Activated CD8-positive, alpha-beta memory T cell treated with anti-CD3 and anti-CD28 coated beads, Interleukin-2, amount 10 ng/mL, durations not matched to agents 7 days and 5 days (primary cell): ENCODE data around the gene L2HGDH. TPM values are rescaled to one million over a fixed set of nuclear protein-coding genes. Genes with fewer than 3 reads are reported as not detected.

Experiments used
- ATAC-seq: fragments of 150-1000 bp; cut with Tn5 transposase; one replicate; pipeline ENCODE4 v1.10.0; 2021; ENCODE audit warnings: moderate library complexity
- CTCF ChIA-PET: fragments of 350-600 bp; sonication (Branson Sonifier 250); formaldehyde crosslinking; loops from one replicate; lab custom pipeline; 2021; ENCODE audit warnings: antibody characterized with exemption; lab: Charles Lee
- DNase-seq: peaks from one replicate; pipeline ENCODE4 v3.0.0-alpha.2; 2020
- H3K27ac Mint-ChIP-seq: one replicate; pipeline ENCODE4 v1.8.0; 2021; ENCODE audit warnings: mild to moderate bottlenecking, mixed read lengths
- H3K27me3 Mint-ChIP-seq: one replicate; pipeline ENCODE4 v1.8.0; 2021; ENCODE audit warnings: mixed read lengths
- H3K36me3 Mint-ChIP-seq: one replicate; pipeline ENCODE4 v1.8.0; 2021; ENCODE audit warnings: mild to moderate bottlenecking, mixed read lengths
- H3K4me1 Mint-ChIP-seq: one replicate; pipeline ENCODE4 v1.8.0; 2021; ENCODE audit warnings: mixed read lengths
- H3K4me3 Mint-ChIP-seq: one replicate; pipeline ENCODE4 v1.8.0; 2021; ENCODE audit warnings: mild to moderate bottlenecking, moderate library complexity, mixed read lengths
- H3K9me3 Mint-ChIP-seq: one replicate; pipeline ENCODE4 v1.8.0; 2022; ENCODE audit warnings: low read depth, mixed read lengths
- total RNA-seq, 2 experiments: library from RNA; stranded (reverse); gene quantifications; one replicate each; pipeline ENCODE4 v1.2.3, GENCODE V29; 2021

Gene L2HGDH
- total RNA-seq, 2 experiments from 2014 or later, result 13.5 to 15.0 TPM

GRCh38 chr14:50230401-50230700, 81.7 kb downstream of the L2HGDH start:
- H3K27me3 Mint-ChIP-seq, result peaks cover 16% of the 10 kb centered on the region
- peaks cover 4% of the 10 kb centered on the region for H3K9me3 Mint-ChIP-seq
- ATAC-seq (no peak), DNase-seq (peak; percentile 44)
- peak overlapping the region; percentile 87 for H3K27ac Mint-ChIP-seq
- peak overlapping the region; percentile 80 for H3K4me3 Mint-ChIP-seq
- peaks cover 19% of the 10 kb centered on the region for H3K36me3 Mint-ChIP-seq
- H3K4me1 Mint-ChIP-seq, result peaks cover 47% of the 10 kb centered on the region
- CTCF ChIA-PET, result interaction anchor here (1.3 kb wide), 1 partner anchor 31 kb away, joined by 5 read pairs; no protein-coding TSS in a partner anchor

GRCh38 chr14:50229681-50230080, 82.3 kb downstream of the L2HGDH start:
- CTCF ChIA-PET, result interaction anchor here (1.3 kb wide), 1 partner anchor 31 kb away, joined by 5 read pairs; no protein-coding TSS in a partner anchor
- ATAC-seq (no peak), DNase-seq (no peak)
- peak overlapping the region; percentile 18 for H3K4me3 Mint-ChIP-seq
- H3K36me3 Mint-ChIP-seq, result peaks cover 14% of the 10 kb centered on the region
- H3K4me1 Mint-ChIP-seq, result peaks cover 45% of the 10 kb centered on the region
- H3K9me3 Mint-ChIP-seq, result peaks cover 4% of the 10 kb centered on the region
- no peak overlapping the region for H3K27ac Mint-ChIP-seq
- H3K27me3 Mint-ChIP-seq, result peaks cover 16% of the 10 kb centered on the region

- Mint-ChIP-seq H3K4me3 (no peak overlapping the region), H3K4me1 (peaks cover 37% of the 10 kb centered on the region), H3K36me3 (peaks cover 13% of the 10 kb centered on the region), H3K9me3 (peaks cover 2% of the 10 kb centered on the region), H3K27ac (no peak overlapping the region), H3K27me3 (peaks cover 10% of the 10 kb centered on the region)
- ATAC-seq (no peak), DNase-seq (no peak)
- CTCF ChIA-PET, result interaction anchor here (0.5 kb wide), 1 partner anchor 116 kb away, joined by 3 read pairs; no protein-coding TSS in a partner anchor
These were observed 83.7 kb downstream of the L2HGDH start for GRCh38 chr14:50228313-50228712.

DNA sequence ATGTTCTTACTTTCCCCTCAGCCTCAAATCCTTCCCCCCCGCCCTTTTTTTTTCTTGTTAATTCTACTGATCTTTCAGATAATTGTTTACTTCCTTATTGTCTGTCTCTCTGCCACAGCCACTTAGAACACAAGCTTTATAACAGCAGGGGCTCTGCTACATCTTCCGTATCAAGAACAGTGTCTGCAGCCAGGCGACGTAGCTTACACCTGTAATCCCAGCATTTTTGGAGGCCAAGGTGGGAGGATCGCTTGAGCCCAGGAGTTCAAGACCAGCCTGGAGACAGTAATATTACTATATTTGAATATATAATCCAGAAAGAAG, 86.1 kb downstream of the L2HGDH start:
- DNase-seq, result no peak
- ATAC-seq, result no peak
- H3K9me3 Mint-ChIP-seq, result peaks cover 2% of the 10 kb centered on the region
- CTCF ChIA-PET, result no interaction called here
- no peaks in the 10 kb centered on the region for H3K27me3 Mint-ChIP-seq
- H3K36me3 Mint-ChIP-seq, result peaks cover 23% of the 10 kb centered on the region
- H3K4me1 Mint-ChIP-seq, result peaks cover 36% of the 10 kb centered on the region
- H3K27ac Mint-ChIP-seq, result no peak overlapping the region
- no peak overlapping the region for H3K4me3 Mint-ChIP-seq

DNA sequence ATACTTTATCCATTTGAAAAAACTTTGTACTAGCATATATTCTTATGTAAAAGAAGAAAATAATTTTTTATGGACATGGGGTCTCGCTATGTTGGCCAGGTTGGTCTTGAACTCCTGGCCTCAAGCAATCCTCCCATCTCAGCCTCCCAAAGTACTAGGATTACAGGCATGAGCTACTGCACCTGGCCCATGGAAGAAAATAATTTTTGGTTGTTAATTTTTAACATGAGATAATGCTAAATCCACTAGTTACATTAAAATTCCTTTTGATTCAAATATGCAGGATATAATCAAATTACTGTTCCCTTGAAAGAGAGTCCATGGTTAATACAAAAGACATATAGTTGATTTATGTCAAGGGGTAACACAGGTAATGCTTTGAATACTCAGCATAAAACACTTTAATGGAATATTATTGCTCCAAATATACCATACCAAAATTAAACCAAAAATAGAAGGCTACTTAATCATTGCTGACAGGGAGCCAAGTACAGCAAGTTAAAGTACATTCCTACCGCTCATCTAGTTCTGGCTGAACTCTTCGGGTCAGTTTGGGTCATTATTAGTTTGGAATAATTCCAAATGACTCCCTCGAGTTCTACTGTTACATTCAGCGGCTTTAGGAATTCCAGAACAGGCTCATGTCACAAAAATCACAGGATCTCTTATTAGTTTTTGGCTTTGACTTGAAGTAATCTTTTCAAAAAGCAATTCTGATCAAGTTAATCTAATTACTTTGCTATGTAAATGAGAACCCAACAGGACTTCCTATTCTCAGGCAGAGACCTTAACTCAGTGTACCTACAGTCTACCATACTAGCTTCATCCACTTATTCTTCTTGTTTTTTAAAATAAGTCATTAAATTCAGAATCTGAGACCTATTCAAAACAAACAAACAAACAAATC, 86.7 kb downstream of the L2HGDH start:
- ATAC-seq (no peak), DNase-seq (no peak)
- H3K4me1 Mint-ChIP-seq, result peaks cover 32% of the 10 kb centered on the region
- no peaks in the 10 kb centered on the region for H3K27me3 Mint-ChIP-seq
- H3K4me3 Mint-ChIP-seq, result no peak overlapping the region
- CTCF ChIA-PET, result interaction anchor here (0.8 kb wide), 1 partner anchor 24 kb away, joined by 3 read pairs; no protein-coding TSS in a partner anchor
- peaks cover 2% of the 10 kb centered on the region for H3K9me3 Mint-ChIP-seq
- peaks cover 22% of the 10 kb centered on the region for H3K36me3 Mint-ChIP-seq
- no peak overlapping the region for H3K27ac Mint-ChIP-seq

DNA sequence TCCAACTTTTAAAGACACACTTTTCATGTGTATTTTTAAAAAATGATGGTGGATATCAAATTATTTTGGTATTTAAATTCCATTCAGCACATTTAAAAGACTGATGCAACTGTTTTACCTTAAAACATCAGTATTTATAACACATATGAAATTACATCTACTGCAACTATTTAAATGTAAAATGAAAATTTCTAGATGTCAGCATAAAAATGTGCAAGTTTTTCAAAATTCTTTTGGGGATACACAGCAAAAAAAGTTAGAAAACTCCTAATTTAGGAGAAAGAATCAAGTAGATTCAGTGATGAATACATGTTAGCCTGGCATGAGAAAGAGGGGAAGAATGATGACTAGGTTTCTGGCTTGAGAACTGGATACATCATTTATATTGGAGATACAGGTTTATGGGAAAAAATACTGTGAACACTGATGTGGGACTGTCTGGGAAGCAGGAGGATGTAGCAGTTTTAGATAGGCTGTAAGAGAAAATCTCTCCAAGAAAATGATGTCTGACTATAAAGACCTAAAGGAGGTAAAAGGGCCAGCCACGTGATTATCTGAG, 89.9 kb downstream of the L2HGDH start:
- CTCF ChIA-PET, result interaction anchor here (0.6 to 1.5 kb wide), 2 partner anchors 11 to 62 kb away, joined by 3 read pairs; no protein-coding TSS in a partner anchor
- H3K9me3 Mint-ChIP-seq, result no peaks in the 10 kb centered on the region
- H3K4me1 Mint-ChIP-seq, result peaks cover 20% of the 10 kb centered on the region
- H3K4me3 Mint-ChIP-seq, result no peak overlapping the region
- H3K27ac Mint-ChIP-seq, result no peak overlapping the region
- no peaks in the 10 kb centered on the region for H3K27me3 Mint-ChIP-seq
- H3K36me3 Mint-ChIP-seq, result peaks cover 12% of the 10 kb centered on the region
- ATAC-seq (no peak), DNase-seq (no peak)

DNA sequence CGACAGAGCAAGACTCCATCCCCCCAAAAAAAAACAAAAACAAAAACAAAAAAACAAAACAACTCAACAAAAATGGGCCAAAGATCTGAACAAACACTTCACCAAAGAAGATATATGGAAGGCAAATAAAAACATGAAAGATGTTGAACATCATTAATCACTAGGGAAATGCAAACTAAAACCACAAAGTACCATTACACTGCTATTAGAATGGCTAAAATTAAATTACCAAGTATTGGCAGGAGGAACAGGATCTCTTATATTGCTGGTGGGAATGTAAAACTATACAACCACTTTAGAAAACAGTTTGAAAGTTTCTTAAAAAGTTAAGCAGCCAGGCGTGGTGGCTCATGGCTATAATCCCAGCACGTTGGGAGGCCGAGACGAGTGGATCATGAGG, 93.5 kb downstream of the L2HGDH start:
- CTCF ChIA-PET, result no interaction called here
- Mint-ChIP-seq H3K9me3 (no peaks in the 10 kb centered on the region), H3K4me1 (peaks cover 11% of the 10 kb centered on the region), H3K27me3 (no peaks in the 10 kb centered on the region), H3K27ac (no peak overlapping the region), H3K36me3 (peaks cover 11% of the 10 kb centered on the region), H3K4me3 (no peak overlapping the region)
- no peak for ATAC-seq
- no peak for DNase-seq

GRCh38 chr14:50215416-50215815, 96.6 kb downstream of the L2HGDH start:
- H3K27ac Mint-ChIP-seq, result no peak overlapping the region
- CTCF ChIA-PET, result no interaction called here
- ATAC-seq (no peak), DNase-seq (no peak)
- H3K36me3 Mint-ChIP-seq, result no peaks in the 10 kb centered on the region
- H3K9me3 Mint-ChIP-seq, result no peaks in the 10 kb centered on the region
- no peaks in the 10 kb centered on the region for H3K4me1 Mint-ChIP-seq
- H3K27me3 Mint-ChIP-seq, result no peaks in the 10 kb centered on the region
- no peak overlapping the region for H3K4me3 Mint-ChIP-seq

GRCh38 chr14:50213795-50214194, 98.2 kb downstream of the L2HGDH start:
- no peaks in the 10 kb centered on the region for H3K4me1 Mint-ChIP-seq
- ATAC-seq (no peak), DNase-seq (no peak)
- CTCF ChIA-PET, result no interaction called here
- H3K4me3 Mint-ChIP-seq, result no peak overlapping the region
- no peaks in the 10 kb centered on the region for H3K9me3 Mint-ChIP-seq
- no peak overlapping the region for H3K27ac Mint-ChIP-seq
- no peaks in the 10 kb centered on the region for H3K36me3 Mint-ChIP-seq
- H3K27me3 Mint-ChIP-seq, result no peaks in the 10 kb centered on the region

DNA sequence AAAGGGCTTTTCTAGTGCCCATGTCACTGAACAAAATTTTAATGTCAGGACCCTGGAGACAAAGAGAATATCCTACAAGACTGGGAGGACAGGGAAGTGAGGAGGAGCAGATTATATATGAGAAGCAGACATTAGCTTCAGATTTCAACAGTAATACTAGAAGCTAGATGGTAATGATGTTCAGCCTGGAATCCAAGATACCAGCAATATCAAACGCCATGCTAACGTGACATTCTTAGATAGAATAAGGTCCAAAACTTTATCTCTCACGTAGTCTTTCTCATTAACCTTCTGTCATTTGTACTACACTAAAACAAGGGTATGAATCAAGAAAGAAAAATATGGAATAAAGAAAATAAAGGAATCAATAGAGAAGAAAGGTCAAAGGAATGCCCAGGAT, 99.3 kb downstream of the L2HGDH start:
- Mint-ChIP-seq H3K36me3 (no peaks in the 10 kb centered on the region), H3K4me3 (no peak overlapping the region)

GRCh38 chr14:50210074-50210473, 102.0 kb downstream of the L2HGDH start:
- CTCF ChIA-PET, result interaction anchor here (1.1 kb wide), 1 partner anchor 9 kb away, joined by 3 read pairs; no protein-coding TSS in a partner anchor
- H3K9me3 Mint-ChIP-seq, result no peaks in the 10 kb centered on the region
- no peak overlapping the region for H3K4me3 Mint-ChIP-seq

More for the DNA sequence above, 99.3 kb downstream of the L2HGDH start:
- no peak for DNase-seq
- no peaks in the 10 kb centered on the region for H3K4me1 Mint-ChIP-seq
- H3K9me3 Mint-ChIP-seq, result no peaks in the 10 kb centered on the region
- ATAC-seq, result no peak
- CTCF ChIA-PET, result no interaction called here
- H3K27ac Mint-ChIP-seq, result no peak overlapping the region
- no peaks in the 10 kb centered on the region for H3K27me3 Mint-ChIP-seq

GRCh38 chr14:50198499-50198898, 113.5 kb downstream of the L2HGDH start:
- Mint-ChIP-seq H3K36me3 (peaks cover 4% of the 10 kb centered on the region), H3K27ac (no peak overlapping the region), H3K4me3 (no peak overlapping the region), H3K27me3 (no peaks in the 10 kb centered on the region), H3K9me3 (no peaks in the 10 kb centered on the region), H3K4me1 (no peaks in the 10 kb centered on the region)
- CTCF ChIA-PET, result interaction anchor here (0.6 to 1.5 kb wide), 2 partner anchors 10 to 11 kb away, joined by 3 to 6 read pairs; no protein-coding TSS in a partner anchor
- DNase-seq (no peak), ATAC-seq (no peak)

More at GRCh38 chr14:50210074-50210473, 102.0 kb downstream of the L2HGDH start:
- H3K4me1 Mint-ChIP-seq, result peaks cover 2% of the 10 kb centered on the region
- H3K27me3 Mint-ChIP-seq, result no peaks in the 10 kb centered on the region
- peaks cover 2% of the 10 kb centered on the region for H3K36me3 Mint-ChIP-seq
- ATAC-seq, result no peak
- no peak overlapping the region for H3K27ac Mint-ChIP-seq
- no peak for DNase-seq

GRCh38 chr14:50191499-50191898, 120.5 kb downstream of the L2HGDH start:
- no peak overlapping the region for H3K27ac Mint-ChIP-seq
- H3K4me3 Mint-ChIP-seq, result no peak overlapping the region
- H3K27me3 Mint-ChIP-seq, result no peaks in the 10 kb centered on the region
- CTCF ChIA-PET, result no interaction called here
- no peaks in the 10 kb centered on the region for H3K4me1 Mint-ChIP-seq
- no peak for DNase-seq
- ATAC-seq, result no peak
- H3K36me3 Mint-ChIP-seq, result peaks cover 3% of the 10 kb centered on the region
- H3K9me3 Mint-ChIP-seq, result no peaks in the 10 kb centered on the region
